WI38 (cell line): ENCODE results near the gene FAM234A.
"Not testable (repeated sequence)": the region's sequence is repeated elsewhere in the genome, so short reads cannot be mapped to it uniquely, and the experiment has no call there.

ENCODE experiments used
- H3K4me3 ChIP-seq: 2 replicates; pipeline ENCODE4 v1.5.1; 2011; ENCODE audit warnings: low read depth, mild to moderate bottlenecking, control low read depth, low read length
- TF ChIP-seq, protein P1 (sequence below): IDR thresholded peaks from 2 replicates; pipeline ENCODE4 v1.5.1; 2012; ENCODE audit warnings: low read depth, mild to moderate bottlenecking, control low read depth, low read length

Gene FAM234A

DNA sequence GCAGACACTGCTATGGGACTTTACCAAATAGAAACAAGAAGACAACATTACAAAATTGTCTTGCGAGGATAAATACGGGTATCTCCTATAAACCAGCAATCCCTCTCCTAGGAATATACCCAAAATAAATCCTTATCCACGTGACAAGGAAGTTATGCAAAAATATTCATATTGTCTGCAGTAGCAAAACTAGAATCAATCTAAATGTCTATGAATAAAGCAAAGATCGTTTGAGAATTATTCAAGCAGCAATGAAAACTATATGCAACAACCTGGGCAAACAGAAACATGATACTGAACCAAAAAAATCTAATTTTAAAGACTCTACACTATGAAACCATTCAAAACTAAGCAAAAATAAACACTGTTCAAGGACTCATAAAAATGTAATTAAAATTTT lies 14.6 kb upstream of the FAM234A start:
- TF ChIP-seq, protein P1, sequence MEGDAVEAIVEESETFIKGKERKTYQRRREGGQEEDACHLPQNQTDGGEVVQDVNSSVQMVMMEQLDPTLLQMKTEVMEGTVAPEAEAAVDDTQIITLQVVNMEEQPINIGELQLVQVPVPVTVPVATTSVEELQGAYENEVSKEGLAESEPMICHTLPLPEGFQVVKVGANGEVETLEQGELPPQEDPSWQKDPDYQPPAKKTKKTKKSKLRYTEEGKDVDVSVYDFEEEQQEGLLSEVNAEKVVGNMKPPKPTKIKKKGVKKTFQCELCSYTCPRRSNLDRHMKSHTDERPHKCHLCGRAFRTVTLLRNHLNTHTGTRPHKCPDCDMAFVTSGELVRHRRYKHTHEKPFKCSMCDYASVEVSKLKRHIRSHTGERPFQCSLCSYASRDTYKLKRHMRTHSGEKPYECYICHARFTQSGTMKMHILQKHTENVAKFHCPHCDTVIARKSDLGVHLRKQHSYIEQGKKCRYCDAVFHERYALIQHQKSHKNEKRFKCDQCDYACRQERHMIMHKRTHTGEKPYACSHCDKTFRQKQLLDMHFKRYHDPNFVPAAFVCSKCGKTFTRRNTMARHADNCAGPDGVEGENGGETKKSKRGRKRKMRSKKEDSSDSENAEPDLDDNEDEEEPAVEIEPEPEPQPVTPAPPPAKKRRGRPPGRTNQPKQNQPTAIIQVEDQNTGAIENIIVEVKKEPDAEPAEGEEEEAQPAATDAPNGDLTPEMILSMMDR, result no peak

DNA sequence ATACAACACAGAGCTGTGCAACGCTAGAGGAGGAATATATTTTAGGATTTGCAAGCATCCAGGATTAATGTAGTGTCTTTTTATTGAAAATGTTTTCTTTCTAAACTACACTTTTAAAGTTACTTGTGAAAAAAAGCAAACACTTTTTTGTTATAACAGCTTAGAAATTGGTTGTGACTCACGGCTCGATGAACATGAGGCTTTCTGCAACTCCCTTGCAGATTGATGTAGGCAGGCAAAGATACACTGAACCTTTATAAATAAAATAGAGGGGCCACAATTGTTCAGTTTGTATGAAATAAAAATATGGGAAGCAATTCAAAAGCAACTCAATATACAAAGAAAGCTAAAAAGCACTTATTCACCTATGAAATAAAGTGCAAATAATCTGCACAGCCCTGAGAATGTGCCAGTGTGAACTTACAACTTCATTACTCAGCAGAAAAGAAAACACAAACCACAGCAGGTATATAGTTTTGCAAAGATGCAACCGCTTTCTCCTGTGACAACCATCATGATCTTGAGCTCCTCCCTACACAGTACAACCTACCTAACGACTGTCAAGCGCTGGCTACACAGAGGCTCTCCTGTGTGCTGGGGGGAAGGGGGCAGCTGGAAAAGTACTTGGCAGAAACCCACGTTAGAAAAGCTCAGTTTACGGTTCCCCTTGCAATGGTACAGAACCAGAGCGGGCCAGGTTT lies 6.3 kb upstream of the FAM234A start:
- TF ChIP-seq, protein P1, result no peak
- peak overlapping the region; percentile 97 for H3K4me3 ChIP-seq

More for the DNA sequence above, 14.6 kb upstream of the FAM234A start:
- no peak overlapping the region for H3K4me3 ChIP-seq

DNA sequence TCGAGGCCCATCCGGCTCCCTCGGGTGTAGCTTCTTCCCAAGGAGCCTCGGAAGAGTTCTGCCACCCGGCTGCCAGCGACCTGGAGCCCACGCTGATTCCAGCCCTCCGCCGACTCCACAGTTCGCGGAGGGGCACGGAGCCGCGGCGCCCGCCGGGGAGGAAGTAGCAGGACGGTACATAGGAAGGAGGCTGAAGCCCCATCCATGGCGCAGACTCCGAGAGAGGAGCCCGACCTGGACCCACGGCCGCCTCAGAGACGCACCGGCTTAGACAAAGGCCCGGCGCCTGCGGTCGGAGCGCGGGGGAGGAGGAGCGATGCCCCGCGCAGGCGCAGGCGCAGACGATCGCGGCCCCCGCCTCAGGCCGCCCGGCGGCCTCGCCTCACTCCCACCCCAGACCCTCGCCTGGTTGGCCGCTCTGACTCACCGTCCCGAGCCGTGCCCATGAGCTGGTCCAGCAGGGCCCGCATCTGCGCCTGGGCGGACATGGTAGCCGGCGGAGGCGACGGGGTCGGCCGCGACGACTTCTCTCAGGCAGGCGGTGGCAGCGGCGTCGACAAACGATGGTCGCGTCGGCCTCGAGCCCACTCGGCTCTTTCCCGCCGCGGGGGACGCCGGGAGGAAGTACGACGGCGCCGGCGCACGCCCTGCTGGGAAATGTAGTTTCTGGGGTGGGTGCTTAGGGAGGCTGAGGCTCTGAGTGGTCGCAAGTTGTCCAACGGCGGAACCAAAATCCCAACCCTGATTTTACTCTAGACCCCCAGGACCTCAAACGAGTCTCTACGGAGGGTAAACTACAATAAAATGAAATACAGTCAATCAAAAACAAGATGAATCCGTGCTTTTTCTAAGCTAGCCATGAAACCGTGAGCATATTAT lies 5.5 kb upstream of the FAM234A start, which contains the start of gene LUC7L:
TSS of gene LUC7L (minus strand) at position 598 of the 879 bp plus-strand sequence. CDS start at position 488, 110 bp downstream.
- peak within 1 kb of the TSS; percentile 97 for H3K4me3 ChIP-seq
- TF ChIP-seq, protein P1, result no peak

DNA sequence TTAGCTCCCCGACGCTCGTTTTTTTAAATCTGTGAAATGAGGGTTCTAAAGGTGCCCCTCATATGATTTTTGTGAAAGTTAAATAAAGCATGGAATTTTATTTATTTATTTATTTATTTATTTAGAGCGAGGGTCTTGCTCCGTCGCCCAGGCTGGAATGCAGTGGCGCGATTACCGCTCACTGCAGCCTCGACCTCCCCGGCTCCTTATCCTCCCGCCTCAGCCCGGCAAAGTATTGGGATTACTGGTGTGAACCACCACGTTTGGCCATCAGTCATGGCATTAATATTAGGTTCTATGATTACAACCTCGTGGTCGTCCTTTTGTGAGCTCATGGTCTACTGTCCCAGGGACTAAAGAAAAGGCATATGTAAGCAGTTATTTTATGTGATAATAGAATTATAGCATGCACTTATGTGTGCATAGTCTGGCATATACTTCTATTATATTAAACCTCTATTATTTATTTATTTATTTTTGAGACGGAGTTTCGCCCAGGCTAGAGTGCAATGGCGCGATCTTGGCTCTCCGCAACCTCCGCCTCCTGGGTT lies 4.8 kb upstream of the FAM234A start:
- H3K4me3 ChIP-seq, result peak overlapping the region; percentile 97
- TF ChIP-seq, protein P1, result no peak

DNA sequence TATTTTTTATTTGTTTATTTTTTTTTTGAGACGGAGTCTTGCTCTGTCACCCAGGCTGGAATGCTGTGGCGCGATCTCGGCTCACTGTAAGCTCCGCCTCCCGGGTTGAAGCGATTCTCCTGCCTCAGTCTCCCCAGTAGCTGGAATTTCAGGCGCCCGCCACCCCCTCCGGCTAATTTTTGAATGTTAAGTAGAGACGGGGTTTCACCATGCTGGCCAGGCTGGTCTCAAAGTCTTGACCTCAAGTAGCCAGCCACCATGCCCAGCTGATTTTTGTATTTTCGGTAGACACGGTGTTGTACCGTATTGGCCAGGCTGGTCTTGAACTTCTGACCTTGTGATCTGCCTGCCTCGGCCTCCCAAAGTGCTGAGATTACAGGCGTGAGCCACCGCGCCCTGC lies 4.3 kb upstream of the FAM234A start:
- H3K4me3 ChIP-seq, result not testable (repeated sequence)

DNA sequence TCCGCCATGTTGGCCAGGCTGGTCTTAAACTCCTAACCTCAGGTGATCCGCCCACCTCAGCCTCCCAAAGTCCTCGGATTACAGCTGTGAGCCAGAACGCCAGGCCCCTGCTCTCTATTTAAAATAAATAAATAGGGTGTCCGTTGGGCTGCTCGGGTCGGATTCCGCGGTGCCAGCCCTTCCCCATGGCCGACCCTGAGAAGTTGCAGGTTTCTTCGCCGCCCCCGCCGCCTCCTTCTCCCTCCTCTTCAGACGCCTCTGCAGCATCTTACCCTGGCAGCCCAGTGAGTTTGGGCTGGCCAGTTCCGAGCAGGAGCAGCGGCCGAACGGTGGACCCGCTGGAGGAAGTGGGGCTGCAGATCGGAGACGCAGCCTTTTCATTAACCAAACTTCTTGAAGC lies 3.7 kb upstream of the FAM234A start:
- TF ChIP-seq, protein P1, result no peak
- H3K4me3 ChIP-seq, result no peak overlapping the region

DNA sequence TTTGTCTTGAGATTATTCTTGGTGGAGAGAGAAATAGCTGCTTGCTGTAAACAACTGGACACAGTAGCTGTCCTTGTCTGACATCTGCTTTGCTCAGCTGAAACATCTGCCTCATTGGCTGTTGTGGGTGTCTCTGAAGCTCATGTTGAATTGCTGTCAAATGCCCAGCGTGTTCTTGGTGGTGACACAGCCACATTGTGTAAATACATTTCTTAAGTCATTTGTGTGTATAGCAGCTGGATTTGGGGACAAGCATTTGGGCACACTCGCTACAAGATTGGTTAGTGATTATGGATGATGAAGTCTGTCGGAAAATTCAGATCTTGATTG lies 5.3 kb downstream of the FAM234A start:
- no peak overlapping the region for H3K4me3 ChIP-seq
- TF ChIP-seq, protein P1, result no peak
